SU-DHL-6 (cell line): ENCODE data around the gene SLC39A11.
"Not testable (repeated sequence)": the region's sequence is repeated elsewhere in the genome, so short reads cannot be mapped to it uniquely, and the experiment has no call there.

Source experiments
- H2AFZ ChIP-seq: fragments of 200-600 bp; sonication (generic); 2 replicates; pipeline ENCODE4 v1.6.1; 2014; ENCODE audit warnings: low read depth, mild to moderate bottlenecking, moderate library complexity, mixed read lengths, antibody characterized with exemption, low read length; ENCODE audit not compliant: severe bottlenecking
- H3F3A ChIP-seq: fragments of 200-600 bp; shearing (Covaris generic); 2 replicates; pipeline ENCODE4 v1.6.0; 2016; ENCODE audit warnings: antibody characterized with exemption, mild to moderate bottlenecking; ENCODE audit not compliant: insufficient read depth
- H3K27ac ChIP-seq: fragments of 200-600 bp; sonication (generic); 2 replicates; pipeline ENCODE4 v1.5.1; 2016; ENCODE audit warnings: low read depth, mild to moderate bottlenecking, low read length, moderate library complexity, mixed read lengths
- H3K27me3 ChIP-seq: fragments of 200-600 bp; sonication (generic), shearing (Covaris generic); 2 replicates; pipeline ENCODE4 v1.6.0; 2014; ENCODE audit warnings: mild to moderate bottlenecking, low read length
- H3K36me3 ChIP-seq: fragments of 200-600 bp; sonication (generic); 2 replicates; pipeline ENCODE4 v1.6.1; 2014; ENCODE audit warnings: mild to moderate bottlenecking, low read length, mixed read lengths
- H3K4me2 ChIP-seq: fragments of 300-600, 200-600 bp; shearing (Covaris generic), sonication (generic); 2 replicates; pipeline ENCODE4 v1.6.0; 2014; ENCODE audit warnings: low read length, low read depth, mild to moderate bottlenecking; ENCODE audit not compliant: poor library complexity, severe bottlenecking
- H3K4me3 ChIP-seq: fragments of 200-600 bp; sonication (generic); 2 replicates; pipeline ENCODE4 v1.5.1; 2014; ENCODE audit warnings: antibody characterized with exemption, low read length, mild to moderate bottlenecking, mixed read lengths; ENCODE audit not compliant: insufficient read depth, poor library complexity, severe bottlenecking
- H3K79me2 ChIP-seq: fragments of 200-600 bp; sonication (generic); 2 replicates; pipeline ENCODE4 v1.6.1; 2014; ENCODE audit warnings: mild to moderate bottlenecking, low read length, moderate library complexity; ENCODE audit not compliant: insufficient read depth
- H3K9ac ChIP-seq: fragments of 200-600 bp; sonication (generic); 2 replicates; pipeline ENCODE4 v1.7.0; 2014; ENCODE audit warnings: mild to moderate bottlenecking, low read length
- H3K9me2 ChIP-seq: fragments of 200-600 bp; sonication (generic); replicated peaks from 2 replicates; pipeline ENCODE4 v1.6.1; 2014; ENCODE audit warnings: low read length; ENCODE audit not compliant: insufficient read depth
- H3K9me3 ChIP-seq: fragments of 200-600 bp; sonication (generic); 2 replicates; pipeline ENCODE4 v1.6.1; 2014; ENCODE audit warnings: low read length, mixed read lengths; ENCODE audit not compliant: insufficient read depth
- H4K20me1 ChIP-seq: fragments of 200-600 bp; sonication (generic); 2 replicates; pipeline ENCODE4 v1.6.1; 2014; ENCODE audit warnings: low read depth, mild to moderate bottlenecking, antibody characterized with exemption, low read length, moderate library complexity, mixed read lengths
- EZH2phosphoT487 ChIP-seq: fragments of 200-600 bp; sonication (generic), shearing (Covaris generic); conservative IDR thresholded peaks from 2 replicates; pipeline ENCODE4 v1.6.1; 2018; ENCODE audit warnings: mild to moderate bottlenecking, antibody characterized with exemption, low read length, moderate library complexity, mixed read lengths
- TF ChIP-seq, protein P1 (sequence below): fragments of 200-600 bp; sonication (generic); IDR thresholded peaks from one replicate; pipeline ENCODE4 v1.5.1; 2017; ENCODE audit warnings: antibody characterized with exemption, mild to moderate bottlenecking, low read length, moderate library complexity; ENCODE audit not compliant: insufficient read depth, poor library complexity, severe bottlenecking

The SLC39A11 gene

GRCh38 chr17:72996791-72997190, 95.7 kb downstream of the SLC39A11 start:
- no peaks in the 10 kb centered on the region for H3K79me2 ChIP-seq
- no peak overlapping the region for H3K4me3 ChIP-seq
- H4K20me1 ChIP-seq = no peaks in the 10 kb centered on the region
- TF ChIP-seq, protein P1, sequence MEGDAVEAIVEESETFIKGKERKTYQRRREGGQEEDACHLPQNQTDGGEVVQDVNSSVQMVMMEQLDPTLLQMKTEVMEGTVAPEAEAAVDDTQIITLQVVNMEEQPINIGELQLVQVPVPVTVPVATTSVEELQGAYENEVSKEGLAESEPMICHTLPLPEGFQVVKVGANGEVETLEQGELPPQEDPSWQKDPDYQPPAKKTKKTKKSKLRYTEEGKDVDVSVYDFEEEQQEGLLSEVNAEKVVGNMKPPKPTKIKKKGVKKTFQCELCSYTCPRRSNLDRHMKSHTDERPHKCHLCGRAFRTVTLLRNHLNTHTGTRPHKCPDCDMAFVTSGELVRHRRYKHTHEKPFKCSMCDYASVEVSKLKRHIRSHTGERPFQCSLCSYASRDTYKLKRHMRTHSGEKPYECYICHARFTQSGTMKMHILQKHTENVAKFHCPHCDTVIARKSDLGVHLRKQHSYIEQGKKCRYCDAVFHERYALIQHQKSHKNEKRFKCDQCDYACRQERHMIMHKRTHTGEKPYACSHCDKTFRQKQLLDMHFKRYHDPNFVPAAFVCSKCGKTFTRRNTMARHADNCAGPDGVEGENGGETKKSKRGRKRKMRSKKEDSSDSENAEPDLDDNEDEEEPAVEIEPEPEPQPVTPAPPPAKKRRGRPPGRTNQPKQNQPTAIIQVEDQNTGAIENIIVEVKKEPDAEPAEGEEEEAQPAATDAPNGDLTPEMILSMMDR = no peak
- no peak overlapping the region for H3K4me2 ChIP-seq
- no peak overlapping the region for H2AFZ ChIP-seq
- H3K36me3 ChIP-seq = no peaks in the 10 kb centered on the region
- no peaks in the 10 kb centered on the region for H3K9me3 ChIP-seq
- no peaks in the 10 kb centered on the region for H3K9me2 ChIP-seq
- H3K27me3 ChIP-seq = no peaks in the 10 kb centered on the region
- no peak overlapping the region for H3K9ac ChIP-seq
- no peak overlapping the region for H3K27ac ChIP-seq
- no peaks in the 10 kb centered on the region for H3F3A ChIP-seq

DNA sequence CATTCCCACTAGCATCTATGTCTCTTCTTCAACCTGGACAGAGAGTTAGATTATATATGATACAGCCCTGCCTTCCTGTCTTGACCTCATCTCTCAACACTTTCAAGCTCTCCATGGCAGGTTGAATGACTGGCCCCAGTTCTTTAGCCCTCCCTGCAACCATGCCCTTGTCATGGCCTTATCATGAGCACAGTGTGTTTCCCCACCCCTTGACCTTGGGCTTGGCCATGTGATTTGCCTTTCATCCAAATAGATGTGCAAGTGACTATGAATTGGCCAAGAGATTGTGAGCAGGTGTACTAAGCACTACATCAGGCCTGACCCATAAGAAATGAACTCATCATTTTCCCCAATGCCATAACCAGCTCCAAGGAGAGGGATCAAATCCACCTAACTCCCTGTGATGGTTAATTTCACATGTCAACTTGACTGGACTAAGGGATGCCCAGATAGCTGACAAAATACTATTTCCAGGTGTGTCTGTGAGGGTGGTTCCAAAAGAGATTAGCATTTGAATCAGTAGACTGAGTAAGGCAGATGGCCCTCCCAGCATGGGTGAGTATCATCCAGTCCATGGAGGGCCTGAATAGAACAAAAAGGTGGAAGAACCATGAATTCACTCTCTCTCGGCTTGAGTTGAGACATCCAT, 97.4 kb downstream of the SLC39A11 start:
- no peak overlapping the region for H2AFZ ChIP-seq
- no peak overlapping the region for H3K27ac ChIP-seq
- H3K9me2 ChIP-seq = no peaks in the 10 kb centered on the region
- H3K4me2 ChIP-seq = no peak overlapping the region
- no peak overlapping the region for H3K4me3 ChIP-seq
- H4K20me1 ChIP-seq = no peaks in the 10 kb centered on the region
- no peak overlapping the region for H3K9ac ChIP-seq
- no peaks in the 10 kb centered on the region for H3K36me3 ChIP-seq
- no peaks in the 10 kb centered on the region for H3K9me3 ChIP-seq
- no peaks in the 10 kb centered on the region for H3K79me2 ChIP-seq
- no peak for TF ChIP-seq EZH2phosphoT487
- TF ChIP-seq, protein P1 = no peak
- no peaks in the 10 kb centered on the region for H3F3A ChIP-seq
- no peaks in the 10 kb centered on the region for H3K27me3 ChIP-seq

DNA sequence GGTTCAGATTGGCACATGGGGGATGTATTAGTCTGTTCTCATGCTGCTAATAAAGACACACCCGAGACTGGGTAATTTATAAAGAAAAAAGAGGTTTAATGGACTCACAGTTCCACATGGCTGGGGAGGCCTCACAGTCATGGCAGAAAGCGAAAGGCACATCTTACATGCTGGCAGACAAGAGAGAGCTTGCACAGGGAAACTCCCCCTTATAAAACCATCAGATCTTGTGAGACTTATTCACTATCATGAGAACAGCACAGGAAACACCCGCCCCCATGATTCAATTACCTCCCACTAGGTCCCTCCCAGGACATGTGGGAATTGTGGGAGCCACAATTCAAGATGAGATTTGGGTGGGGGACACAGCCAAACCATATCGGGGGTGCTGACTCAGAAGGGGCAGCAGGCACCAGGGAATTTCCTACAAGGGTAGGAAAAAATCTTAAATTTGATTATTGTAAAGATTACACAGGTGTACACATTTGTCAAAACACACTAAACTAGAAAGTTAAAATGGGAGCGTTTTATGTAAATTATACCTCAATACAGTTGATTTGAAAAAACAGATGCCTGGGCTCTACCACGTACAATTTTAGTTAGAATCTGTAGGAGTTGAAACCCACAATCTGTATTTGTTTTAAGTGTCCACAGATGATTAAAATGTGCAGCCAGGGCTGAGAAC, 99.6 kb downstream of the SLC39A11 start:
- not testable (repeated sequence) for H3K4me3 ChIP-seq, H2AFZ ChIP-seq, H3K27ac ChIP-seq, H3K9me2 ChIP-seq, H3K79me2 ChIP-seq, H3K9ac ChIP-seq, H4K20me1 ChIP-seq, H3F3A ChIP-seq, H3K36me3 ChIP-seq, H3K4me2 ChIP-seq, H3K27me3 ChIP-seq, H3K9me3 ChIP-seq

GRCh38 chr17:72991651-72992050, 100.8 kb downstream of the SLC39A11 start:
- H3K4me2 ChIP-seq = no peak overlapping the region
- H3K79me2 ChIP-seq = no peaks in the 10 kb centered on the region
- H3K9me2 ChIP-seq = no peaks in the 10 kb centered on the region
- H3F3A ChIP-seq = no peaks in the 10 kb centered on the region
- no peak overlapping the region for H2AFZ ChIP-seq
- TF ChIP-seq, protein P1 = no peak
- TF ChIP-seq EZH2phosphoT487 = no peak
- H3K27me3 ChIP-seq = no peaks in the 10 kb centered on the region
- no peaks in the 10 kb centered on the region for H3K36me3 ChIP-seq
- no peak overlapping the region for H3K27ac ChIP-seq
- H3K9ac ChIP-seq = no peak overlapping the region
- no peaks in the 10 kb centered on the region for H4K20me1 ChIP-seq
- no peaks in the 10 kb centered on the region for H3K9me3 ChIP-seq
- no peak overlapping the region for H3K4me3 ChIP-seq
